Spleen (tissue), 7 donors: ENCODE data around the gene ARHGEF2.

ENCODE experiments used
- CTCF ChIP-seq, 11 experiments: fragments of 200-600 bp in 7 of 11; fragments of 450-650 bp in 4 of 11; sonication (generic) in 4 of 11; IDR thresholded peaks in 8 of 11; conservative IDR thresholded peaks in 3 of 11; 1 replicate in 7 of 11; 2 replicates in 4 of 11; pipeline versions ENCODE4 v1.4.0 to v1.8.0; 2016 to 2021; ENCODE audit warnings: antibody characterized with exemption in 11 of 11, inconsistent platforms in 4 of 11, mild to moderate bottlenecking in 1 of 11
- POLR2A ChIP-seq, 3 donors: fragments of 450-650 bp; IDR thresholded peaks; one replicate each; pipeline ENCODE4 v1.5.1; 2017; ENCODE audit warnings: antibody characterized with exemption in 3 of 3, mild to moderate bottlenecking in 1 of 3
- POLR2AphosphoS5 ChIP-seq, 3 donors: sonication (generic); formaldehyde crosslinking; IDR thresholded peaks; one replicate each; pipeline ENCODE4 v1.5.1; 2017; ENCODE audit warnings: antibody characterized with exemption in 3 of 3
- donor health status: DM: no; HTN: no; CAD: no; lungs with moderate emphysema.
- donor health status: DM: no; HTN: no; CAD: no.
- donor health status: DM: no; HTN: no; CAD: no.

- TF ChIP-seq CTCF (IDR thresholded peaks at IDR 0.05 in 8 of 11, conservative IDR thresholded peaks at IDR 0.05 in 3 of 11) (no peak), POLR2AphosphoS5 (IDR thresholded peaks at IDR 0.05) (no peak), POLR2A (IDR thresholded peaks at IDR 0.05) (no peak)
These were observed 44.7 kb downstream of the ARHGEF2 start for GRCh38 chr1:155933591-155934096.
